ENCODE measurements around the gene WBP2NL.

- TF ChIP-seq CTCF (IDR thresholded peaks at IDR 0.05): no peak
- TF ChIP-seq POLR2AphosphoS5 (IDR thresholded peaks at IDR 0.05; ENCODE audit: insufficient read depth in 1 of 2, low read depth in 1 of 2): no peak
- no peak for TF ChIP-seq POLR2A (IDR thresholded peaks at IDR 0.05)
Measured at GRCh38 chr22:41949297-41949965, 49.2 kb upstream of the WBP2NL start.

Measured in vagina (tissue), 2 donors.